Liver (tissue), 9 donors: ENCODE data around the gene COL8A1. TPM values are rescaled to one million over a fixed set of nuclear protein-coding genes. Genes with fewer than 3 reads are reported as not detected.
"Not testable (repeated sequence)": the region's sequence is repeated elsewhere in the genome, so short reads cannot be mapped to it uniquely, and the experiment has no call there.

Experiments used
- DNase-seq: peaks from one replicate; pipeline ENCODE4 v3.0.0-alpha.2; 2017; ENCODE audit warnings: low spot score
- H3K27ac ChIP-seq, 2 donors: one replicate each; pipeline ENCODE4 v1.7.0; 2013; ENCODE audit warnings: inconsistent platforms in 2 of 2, low read length in 2 of 2, control low read depth in 1 of 2, low read depth in 1 of 2, mild to moderate bottlenecking in 1 of 2
- H3K27me3 ChIP-seq, 4 donors: one replicate each; pipeline versions ENCODE4 v1.6.1 to v1.7.0; 2013; ENCODE audit warnings: low read length in 3 of 4, inconsistent platforms in 1 of 4, mild to moderate bottlenecking in 1 of 4, moderate library complexity in 1 of 4; ENCODE audit not compliant: control insufficient read depth in 4 of 4, insufficient read depth in 4 of 4
- H3K36me3 ChIP-seq, 4 donors: one replicate each; pipeline versions ENCODE4 v1.6.1 to v1.7.0; 2013; ENCODE audit warnings: low read length in 3 of 4, mild to moderate bottlenecking in 3 of 4, low read depth in 1 of 4, moderate library complexity in 1 of 4; ENCODE audit not compliant: control insufficient read depth in 4 of 4, insufficient read depth in 3 of 4
- H3K4me1 ChIP-seq, 4 donors: one replicate each; pipeline versions ENCODE4 v1.6.1 to v1.7.0; 2013; ENCODE audit warnings: low read length in 3 of 4, mild to moderate bottlenecking in 3 of 4, moderate library complexity in 1 of 4; ENCODE audit not compliant: control insufficient read depth in 4 of 4, insufficient read depth in 4 of 4
- H3K4me3 ChIP-seq, 3 donors: one replicate each; pipeline versions ENCODE4 v1.6.1 to v1.7.0; 2013; ENCODE audit warnings: low read length in 3 of 3, control low read depth in 1 of 3, low read depth in 1 of 3, mild to moderate bottlenecking in 1 of 3
- H3K9ac ChIP-seq, 2 donors: one replicate each; pipeline ENCODE4 v1.7.0; 2013; ENCODE audit warnings: low read length in 2 of 2, mild to moderate bottlenecking in 2 of 2, moderate library complexity in 2 of 2, control low read depth in 1 of 2, low read depth in 1 of 2
- H3K9me3 ChIP-seq, 4 donors: one replicate each; pipeline versions ENCODE4 v1.6.1 to v1.7.0; 2013; ENCODE audit warnings: low read length in 3 of 4; ENCODE audit not compliant: control insufficient read depth in 4 of 4
- ATF3 ChIP-seq: IDR thresholded peaks from 2 replicates; pipeline ENCODE4 v1.6.1; 2016; ENCODE audit warnings: antibody characterized with exemption
- CTCF ChIP-seq: fragments of 150-350 bp; IDR thresholded peaks from 2 replicates; pipeline ENCODE4 v1.5.1; 2017; ENCODE audit warnings: improper control_type of control experiment, low read depth, low read length; ENCODE audit not compliant: missing input control
- GABPA ChIP-seq, 2 donors: IDR thresholded peaks in 1 of 2; conservative IDR thresholded peaks in 1 of 2; 2 replicates each; pipeline ENCODE4 v1.6.1; 2016; ENCODE audit warnings: antibody characterized with exemption in 2 of 2, mild to moderate bottlenecking in 1 of 2, moderate library complexity in 1 of 2
- HNF4A ChIP-seq, 2 donors: conservative IDR thresholded peaks; 2 replicates each; pipeline ENCODE4 v1.6.1; 2016; ENCODE audit warnings: antibody characterized with exemption in 2 of 2, mild to moderate bottlenecking in 2 of 2
- HNF4G ChIP-seq: IDR thresholded peaks from 2 replicates; pipeline ENCODE4 v1.6.1; 2016; ENCODE audit warnings: antibody characterized with exemption
- JUND ChIP-seq, 2 donors: IDR thresholded peaks; 2 replicates each; pipeline ENCODE4 v1.6.1; 2016; ENCODE audit warnings: antibody characterized with exemption in 2 of 2
- NR2F2 ChIP-seq: IDR thresholded peaks from 2 replicates; pipeline ENCODE4 v1.6.1; 2016; ENCODE audit warnings: antibody characterized with exemption
- RAD21 ChIP-seq, 2 donors: IDR thresholded peaks; 2 replicates each; pipeline ENCODE4 v1.6.1; 2016; ENCODE audit warnings: antibody characterized with exemption in 2 of 2, mild to moderate bottlenecking in 2 of 2
- RXRA ChIP-seq, 2 donors: IDR thresholded peaks; 2 replicates each; pipeline ENCODE4 v1.6.1; 2017 to 2018; ENCODE audit warnings: antibody characterized with exemption in 2 of 2, mild to moderate bottlenecking in 1 of 2
- SP1 ChIP-seq: IDR thresholded peaks from 2 replicates; pipeline ENCODE4 v1.6.1; 2018; ENCODE audit warnings: antibody characterized with exemption, mild to moderate bottlenecking
- TAF1 ChIP-seq: conservative IDR thresholded peaks from 2 replicates; pipeline ENCODE4 v1.6.1; 2016; ENCODE audit warnings: antibody characterized with exemption, mild to moderate bottlenecking
- YY1 ChIP-seq: IDR thresholded peaks from 2 replicates; pipeline ENCODE4 v1.6.1; 2016; ENCODE audit warnings: antibody characterized with exemption, mild to moderate bottlenecking
- WGBS: extraction: QIAGEN DNeasy Blood & Tissue Kit; methylation state at CpG from one replicate; pipeline ENCODE4 v1.1.7; 2013; 5-methylcytosine and 5-hydroxymethylcytosine counted together
- polyA plus RNA-seq, 2 donors: library from polyadenylated mRNA; stranded (reverse) in 1 of 2; unstranded in 1 of 2; fragments of 200-250 nt in 1 of 2; fragments of >200 nt in 1 of 2; fragmentation: Nextera tagmentation in 1 of 2; extraction: Ambion mirVana in 1 of 2; gene quantifications; one replicate each; pipeline versions ENCODE4 v1.2.1 to v1.2.3, GENCODE V29; 2013 to 2015
- total RNA-seq, 2 donors: library from RNA; depleted of rRNA; stranded (reverse); fragments of >200 nt; gene quantifications; one replicate each; pipeline ENCODE4 v1.2.3, GENCODE V29; 2014
- TF ChIP-seq, protein P1 (sequence below): IDR thresholded peaks from 2 replicates; pipeline ENCODE4 v1.6.1; 2016; ENCODE audit warnings: antibody characterized with exemption
- donor health status: healthy.
- donor health status: healthy.
- donor health status: healthy.
- donor health status: healthy.
- donor health status: healthy.

The COL8A1 gene
- total and polyA plus RNA-seq, 4 donors: 0.14 to 2.2 (median 1.0) TPM

- H3K4me1 ChIP-seq: peaks cover 0 to 3% (median 0%) of the 10 kb centered on the region in 4 donors
- DNase-seq: no peak
- no peak overlapping the region for H3K27ac ChIP-seq
- 82% methylated on average over 1 of the region's 1 CpG for WGBS
- peaks cover 0 to 4% (median 0%) of the 10 kb centered on the region in 4 donors for H3K36me3 ChIP-seq
- TF ChIP-seq RXRA (IDR thresholded peaks at IDR 0.05): no peak
- TF ChIP-seq NR2F2: no peak
- no peak for TF ChIP-seq SP1
- TF ChIP-seq YY1: no peak
- TF ChIP-seq, protein P1, sequence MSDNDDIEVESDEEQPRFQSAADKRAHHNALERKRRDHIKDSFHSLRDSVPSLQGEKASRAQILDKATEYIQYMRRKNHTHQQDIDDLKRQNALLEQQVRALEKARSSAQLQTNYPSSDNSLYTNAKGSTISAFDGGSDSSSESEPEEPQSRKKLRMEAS: no peak
- TF ChIP-seq JUND (IDR thresholded peaks at IDR 0.05): no peak
- no peak for TF ChIP-seq ATF3
- TF ChIP-seq HNF4A (conservative IDR thresholded peaks at IDR 0.05): no peak
- no peak for TF ChIP-seq GABPA (IDR thresholded peaks at IDR 0.05 in 1 of 2, conservative IDR thresholded peaks at IDR 0.05 in 1 of 2)
- no peak for TF ChIP-seq TAF1
- TF ChIP-seq RAD21 (IDR thresholded peaks at IDR 0.05): no peak
- H3K9ac ChIP-seq: no peak overlapping the region
- no peaks in the 10 kb centered on the region for H3K9me3 ChIP-seq
- no peak overlapping the region for H3K4me3 ChIP-seq
- no peaks in the 10 kb centered on the region for H3K27me3 ChIP-seq
These were observed 201.2 kb downstream of the COL8A1 start for GRCh38 chr3:99839613-99840012.

DNA sequence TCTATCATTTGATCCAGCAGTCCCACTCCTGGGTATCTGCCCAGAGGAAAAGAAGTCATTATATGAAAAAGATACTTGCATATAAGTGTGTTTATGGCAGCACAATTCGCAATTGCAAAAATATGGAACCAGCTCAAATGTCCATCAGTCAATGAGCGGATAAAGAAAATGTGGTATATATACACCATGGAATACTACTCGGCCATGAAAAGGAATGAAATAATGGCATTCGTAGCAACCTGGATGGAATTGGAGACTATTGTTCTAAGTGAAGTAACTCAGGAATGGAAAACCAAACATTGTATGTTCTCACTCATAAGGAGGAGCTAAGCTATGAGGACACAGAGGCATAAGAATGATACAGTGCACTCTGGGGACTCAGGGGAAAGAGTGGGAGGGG is 203.6 kb downstream of the COL8A1 start:
- not testable (repeated sequence) for H3K27me3 ChIP-seq, H3K9ac ChIP-seq, H3K27ac ChIP-seq, H3K36me3 ChIP-seq, H3K4me3 ChIP-seq, H3K9me3 ChIP-seq, DNase-seq, H3K4me1 ChIP-seq
- 98% methylated on average over 4 of the region's 4 CpGs for WGBS

- H3K27ac ChIP-seq: no peak overlapping the region
- no peaks in the 10 kb centered on the region for H3K9me3 ChIP-seq
- TF ChIP-seq CTCF: peak; percentile 72
- peak in 1 of 2 donors; percentile 10 for TF ChIP-seq HNF4A (conservative IDR thresholded peaks at IDR 0.05)
- TF ChIP-seq HNF4G: no peak
- peak; percentile 92 to 94 for TF ChIP-seq RAD21 (IDR thresholded peaks at IDR 0.05)
- H3K27me3 ChIP-seq: no peaks in the 10 kb centered on the region
- WGBS: 48% methylated on average over 2 of the region's 2 CpGs
- peak overlapping the region in 1 of 2 donors; percentile 39 for H3K9ac ChIP-seq
- H3K36me3 ChIP-seq: peaks cover 0 to 4% (median 0%) of the 10 kb centered on the region in 4 donors
- no peak overlapping the region for H3K4me3 ChIP-seq
- H3K4me1 ChIP-seq: peaks cover 3 to 7% (median 4%) of the 10 kb centered on the region in 4 donors
- DNase-seq: no peak
These were observed 204.6 kb downstream of the COL8A1 start for GRCh38 chr3:99842826-99843589.
